Ammon's horn (tissue), 1 donor: Measurements from ENCODE around the gene CTSF.
"Not testable (repeated sequence)": the region's sequence is repeated elsewhere in the genome, so short reads cannot be mapped to it uniquely, and the experiment has no call there.

Experiments used
- DNase-seq: peaks from one replicate; pipeline ENCODE4 v3.0.0-alpha.2; 2016; ENCODE audit warnings: low spot score

Gene CTSF

GRCh38 chr11:66568124-66568916 lies at the start of gene CTSF:
TSS of gene CTSF (minus strand) at chr11:66568606. CDS start at chr11:66568486, 120 bp downstream.
- peak; percentile 95 for DNase-seq

GRCh38 chr11:66617155-66617834 lies 48.9 kb upstream of the CTSF start:
- DNase-seq: no peak

- DNase-seq: peak; percentile 99
Observed at GRCh38 chr11:66616379-66617154, 48.2 kb upstream of the CTSF start, which contains the start of gene RBM14. TSS of gene RBM14 (plus strand) at chr11:66616630. CDS start at chr11:66616721, 91 bp downstream.

GRCh38 chr11:66614073-66614472 lies 45.7 kb upstream of the CTSF start:
- no peak for DNase-seq

GRCh38 chr11:66612458-66612857 lies 44.1 kb upstream of the CTSF start:
- no peak for DNase-seq

GRCh38 chr11:66609721-66610617 lies 41.6 kb upstream of the CTSF start:
- DNase-seq: no peak

GRCh38 chr11:66607126-66607834 lies 38.9 kb upstream of the CTSF start:
- peak; percentile 74 for DNase-seq

GRCh38 chr11:66606608-66607007 lies 38.2 kb upstream of the CTSF start:
- not testable (repeated sequence) for DNase-seq

GRCh38 chr11:66604155-66604554 lies 35.7 kb upstream of the CTSF start:
- no peak for DNase-seq

GRCh38 chr11:66603072-66603471 lies 34.7 kb upstream of the CTSF start:
- DNase-seq: no peak

GRCh38 chr11:66600631-66601233 lies 32.3 kb upstream of the CTSF start:
- no peak for DNase-seq

GRCh38 chr11:66600219-66600618 lies 31.8 kb upstream of the CTSF start:
- DNase-seq: no peak

- no peak for DNase-seq
Observed at GRCh38 chr11:66598993-66599392, 30.6 kb upstream of the CTSF start.

GRCh38 chr11:66595245-66595904 lies 27.0 kb upstream of the CTSF start:
- DNase-seq: peak; percentile 41

- DNase-seq: no peak
Observed at GRCh38 chr11:66593650-66594049, 25.2 kb upstream of the CTSF start.

GRCh38 chr11:66593303-66593635 lies 24.9 kb upstream of the CTSF start:
- DNase-seq: no peak

- DNase-seq: peak; percentile 97
Observed at GRCh38 chr11:66592457-66593302, 24.3 kb upstream of the CTSF start, which contains the start of the genes CCDC87 and CCS. TSS of gene CCDC87 (minus strand) at chr11:66593063. CDS start at chr11:66593015, 48 bp downstream. TSS of gene CCS (plus strand) at chr11:66593185. CDS start at chr11:66593262, 77 bp downstream.

- no peak for DNase-seq
Observed at GRCh38 chr11:66591175-66591574, 22.8 kb upstream of the CTSF start.
